Body of pancreas (tissue), 4 donors: ENCODE results near the gene FTCD. TPM values are rescaled to one million over a fixed set of nuclear protein-coding genes. Genes with fewer than 3 reads are reported as not detected.

ENCODE experiments used
- ATAC-seq: fragments of 150-250 bp; one replicate; pipeline ENCODE4 v1.9.1; 2016
- DNase-seq, 4 donors: peaks; one replicate each; pipeline ENCODE4 v3.0.0-alpha.2; 2019
- H3K27ac ChIP-seq, 4 donors: fragments of 200-600 bp; sonication (generic); 1 replicate in 3 of 4; 2 replicates in 1 of 4; pipeline versions ENCODE4 v1.5.1 to v1.6.1; 2016 to 2019; ENCODE audit warnings: mild to moderate bottlenecking in 1 of 4, mixed read lengths in 1 of 4, moderate library complexity in 1 of 4
- H3K27me3 ChIP-seq, 2 donors: fragments of 200-600 bp; sonication (generic); one replicate each; pipeline ENCODE4 v1.6.0; 2016; ENCODE audit warnings: mild to moderate bottlenecking in 1 of 2
- H3K36me3 ChIP-seq, 2 donors: fragments of 200-600 bp; sonication (generic); replicated peaks in 1 of 2; 2 replicates each; pipeline ENCODE4 v1.5.1; 2016; ENCODE audit warnings: low read depth in 2 of 2; ENCODE audit not compliant: insufficient read depth in 1 of 2
- H3K4me1 ChIP-seq: fragments of 200-600 bp; sonication (generic); one replicate; pipeline ENCODE4 v1.6.0; 2016
- H3K4me3 ChIP-seq, 2 donors: fragments of 200-600 bp; sonication (generic); 1 replicate in 1 of 2; 2 replicates in 1 of 2; pipeline ENCODE4 v1.5.1; 2016 to 2019
- H3K9me3 ChIP-seq, 3 donors: fragments of 200-600 bp; sonication (generic); 1 replicate in 2 of 3; 2 replicates in 1 of 3; pipeline ENCODE4 v1.5.1; 2016
- CTCF ChIP-seq, 7 experiments: fragments of 450-650 bp in 4 of 7; fragments of 200-600 bp in 3 of 7; sonication (generic) in 3 of 7; IDR thresholded peaks; one replicate each; pipeline ENCODE4 v1.5.1; 2016 to 2019; ENCODE audit warnings: antibody characterized with exemption in 7 of 7
- POLR2A ChIP-seq, 3 donors: fragments of 450-650 bp; IDR thresholded peaks; one replicate each; pipeline ENCODE4 v1.6.1; 2016; ENCODE audit warnings: antibody characterized with exemption in 3 of 3, mild to moderate bottlenecking in 2 of 3
- WGBS, 2 donors: methylation state at CpG; one replicate each; pipeline ENCODE4 v1.1.5; 2017; 5-methylcytosine and 5-hydroxymethylcytosine counted together
- intact Hi-C: fragments of 100-400 bp; cut with DNase I; formaldehyde crosslinking; loops from one replicate; pipeline ENCODE4 v1.15.1; 2023
- total RNA-seq, 2 donors: library from RNA; depleted of rRNA; stranded (reverse); fragments of >200 nt; gene quantifications; one replicate each; pipeline ENCODE4 v1.1.0, GENCODE V29; 2016

Gene FTCD
- total RNA-seq, 2 donors from 2014 or later = 0.33 TPM; not detected in 1

GRCh38 chr21:46124083-46124925 lies 31.1 kb downstream of the FTCD start:
- Histone ChIP-seq H3K9me3 (no peaks in the 10 kb centered on the region), H3K36me3 (no peaks in the 10 kb centered on the region), H3K4me1 (no peaks in the 10 kb centered on the region), H3K27ac (no peak overlapping the region), H3K4me3 (no peak overlapping the region), H3K27me3 (no peaks in the 10 kb centered on the region)
- no peak for ATAC-seq
- intact Hi-C loops = no loop called here
- WGBS, 2 donors = 75 to 80% methylated on average over 6 to 14 of the region's 16 CpGs
- peak in 3 of 4 donors; percentile 3 to 6 (median 5) for DNase-seq
- TF ChIP-seq CTCF (IDR thresholded peaks at IDR 0.05) (no peak), POLR2A (IDR thresholded peaks at IDR 0.05) (no peak)

DNA sequence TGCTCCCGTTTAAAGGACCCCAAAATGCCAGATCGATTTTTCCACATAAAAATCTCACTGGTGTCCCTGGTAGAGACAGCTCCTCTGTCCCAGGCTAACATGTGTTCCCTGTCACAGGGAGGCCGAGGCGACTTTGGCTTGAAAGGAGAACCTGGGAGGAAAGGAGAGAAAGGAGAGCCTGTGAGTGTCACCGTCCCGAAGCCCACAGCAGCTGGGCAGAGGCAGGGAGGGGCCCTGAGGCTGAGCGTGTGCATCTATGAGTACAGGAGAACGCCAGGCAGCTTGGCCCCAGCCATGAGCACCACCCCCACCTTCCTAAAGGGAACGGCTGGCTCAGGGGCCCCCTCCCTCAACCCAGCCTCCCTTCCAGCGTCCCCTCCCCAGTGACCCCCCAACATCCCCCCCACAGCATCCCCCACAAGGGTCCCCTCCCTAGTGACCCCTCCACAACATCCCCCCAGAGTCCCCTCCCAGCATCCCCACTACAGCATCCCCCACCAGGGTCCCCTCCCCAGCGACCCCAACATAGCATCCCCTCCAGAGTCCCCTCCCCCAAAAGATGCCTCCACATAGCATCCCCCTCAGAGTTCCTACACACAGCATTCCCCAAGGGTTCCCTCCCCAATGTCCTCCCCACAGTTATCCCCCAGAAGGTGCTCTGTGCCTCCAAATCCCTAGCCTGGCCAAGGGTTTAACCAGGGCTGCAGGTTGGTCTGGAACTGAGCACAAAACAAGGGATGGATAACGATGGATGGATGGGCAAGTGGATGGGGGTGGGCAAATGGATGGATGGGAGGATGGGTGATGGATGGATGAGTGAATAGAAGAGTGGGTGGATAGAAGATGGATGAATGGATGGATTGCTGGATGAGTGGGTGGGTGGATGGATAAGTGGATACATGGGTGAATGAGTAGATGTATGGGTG lies 32.4 kb downstream of the FTCD start:
- Histone ChIP-seq H3K27me3 (no peaks in the 10 kb centered on the region), H3K27ac (no peak overlapping the region), H3K4me3 (no peak overlapping the region), H3K9me3 (no peaks in the 10 kb centered on the region), H3K4me1 (no peaks in the 10 kb centered on the region), H3K36me3 (no peaks in the 10 kb centered on the region)
- ATAC-seq = no peak
- intact Hi-C loops = no loop called here
- TF ChIP-seq CTCF (IDR thresholded peaks at IDR 0.05) (no peak), POLR2A (IDR thresholded peaks at IDR 0.05) (no peak)
- 70 to 73% methylated on average over 12 of the region's 12 CpGs for WGBS, 2 donors
- peak in 1 of 4 donors; percentile 0 for DNase-seq

GRCh38 chr21:46122237-46122671 lies 33.1 kb downstream of the FTCD start:
- DNase-seq (peak in 3 of 4 donors; percentile 3 to 7 (median 5)), ATAC-seq (no peak)
- 71 to 78% methylated on average over 9 to 12 of the region's 12 CpGs for WGBS, 2 donors
- Histone ChIP-seq H3K4me1 (no peaks in the 10 kb centered on the region), H3K27me3 (no peaks in the 10 kb centered on the region), H3K9me3 (no peaks in the 10 kb centered on the region), H3K27ac (no peak overlapping the region), H3K4me3 (no peak overlapping the region), H3K36me3 (no peaks in the 10 kb centered on the region)
- TF ChIP-seq CTCF (IDR thresholded peaks at IDR 0.05) = no peak
- TF ChIP-seq POLR2A (IDR thresholded peaks at IDR 0.05) = no peak
- intact Hi-C loops = no loop called here

DNA sequence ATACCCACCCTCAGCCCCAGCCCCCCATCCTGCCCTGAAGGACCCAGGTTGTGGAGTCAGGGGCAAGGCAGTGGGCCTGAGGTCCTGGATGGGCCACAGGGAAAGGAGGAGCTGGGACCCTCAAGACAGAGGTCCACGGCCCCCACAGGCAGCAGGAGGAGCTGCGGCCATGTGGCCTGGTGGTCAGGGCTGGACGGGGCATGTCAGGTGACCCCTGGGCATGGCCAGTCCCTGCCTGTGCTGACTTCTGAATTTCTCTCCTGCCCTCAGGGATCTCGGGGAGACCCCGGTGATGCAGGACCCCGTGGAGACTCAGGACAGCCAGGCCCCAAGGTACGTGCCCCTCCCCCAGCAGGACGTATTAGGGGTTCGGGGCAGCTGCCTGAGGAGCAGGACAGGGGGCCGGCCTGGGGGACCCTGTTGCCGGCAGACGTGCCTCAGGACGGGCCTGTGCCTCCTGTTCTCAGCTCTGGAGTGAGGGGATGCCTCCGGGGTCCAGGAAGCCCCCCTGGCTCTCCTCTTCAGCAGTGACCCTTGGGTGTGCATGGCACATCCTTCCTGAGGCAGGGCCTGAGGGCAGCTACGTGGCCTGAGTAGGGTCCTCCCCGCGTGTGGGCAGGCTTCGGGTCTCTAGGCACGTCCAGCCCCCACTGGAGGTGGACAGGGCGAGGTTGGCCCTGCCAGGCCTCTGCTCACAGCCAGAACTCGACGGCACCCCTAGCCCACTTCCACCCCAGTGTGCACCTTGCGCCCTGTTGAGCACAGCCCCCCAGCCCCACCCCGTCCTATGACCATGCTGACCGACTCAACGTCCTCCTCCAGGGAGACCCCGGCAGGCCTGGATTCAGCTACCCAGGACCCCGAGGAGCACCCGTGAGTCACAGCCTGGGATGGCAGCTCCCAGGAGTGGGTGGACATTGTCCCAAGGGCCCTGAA lies 33.8 kb downstream of the FTCD start:
- H3K9me3 ChIP-seq = no peaks in the 10 kb centered on the region
- no peaks in the 10 kb centered on the region for H3K36me3 ChIP-seq
- H3K27me3 ChIP-seq = no peaks in the 10 kb centered on the region
- DNase-seq = peak in 3 of 4 donors; percentile 3 to 8 (median 5)
- TF ChIP-seq CTCF (IDR thresholded peaks at IDR 0.05) (no peak), POLR2A (IDR thresholded peaks at IDR 0.05) (no peak)
- no peaks in the 10 kb centered on the region for H3K4me1 ChIP-seq
- no peak overlapping the region for H3K4me3 ChIP-seq
- intact Hi-C loops = no loop called here
- no peak for ATAC-seq
- WGBS, 2 donors = 48 to 69% methylated on average over 7 to 23 of the region's 29 CpGs
- no peak overlapping the region for H3K27ac ChIP-seq
